HCT116 (cell line): ENCODE measurements around the gene PSMC3IP. TPM values are rescaled to one million over a fixed set of nuclear protein-coding genes. Genes with fewer than 3 reads are reported as not detected.

Experiments
- ATAC-seq: fragments of 200-7000 bp; cut with Tn5 transposase; 2 replicates; pipeline ENCODE4 v1.9.1; 2020; ENCODE audit warnings: mild to moderate bottlenecking, moderate library complexity
- BruUV-seq: library from RNA; stranded (reverse); fragments of 400-500 nt; replicated peaks from 2 replicates; lab custom pipeline; 2021; lab: Mats Ljungman, UMichigan
- CTCF ChIA-PET: fragments of 300-600 bp; sonication (Branson Sonifier 250); formaldehyde crosslinking; loops from one replicate; lab custom pipeline; 2021; ENCODE audit warnings: antibody characterized with exemption; lab: Charles Lee
- POLR2A ChIA-PET: fragments of 300-600, 350-600 bp; sonication (Branson Sonifier 250); formaldehyde crosslinking; loops from one replicate; lab custom pipeline; 2021; ENCODE audit warnings: antibody characterized with exemption; lab: Charles Lee
- RAD21 ChIA-PET, 2 experiments: fragments of 300-600 bp; sonication (Branson Sonifier 250); formaldehyde crosslinking; loops; one replicate each; lab custom pipeline; 2023; ENCODE audit warnings: low total read pairs in 2 of 2; ENCODE audit not compliant: uncharacterized antibody in 2 of 2, unreplicated experiment in 2 of 2, low non-redundant PET in 1 of 2; lab: Charles Lee
- DNase-seq: peaks from one replicate; pipeline ENCODE4 v3.0.0-alpha.2; 2010; ENCODE audit warnings: low read depth, low spot score
- H2AFZ ChIP-seq: fragments of 200-600 bp; shearing (Covaris generic), sonication (generic); 2 replicates; pipeline ENCODE4 v1.6.1; 2017; ENCODE audit warnings: low read depth, mixed run types, mixed read lengths, antibody characterized with exemption, low read length; ENCODE audit not compliant: poor library complexity, severe bottlenecking
- H3K27ac ChIP-seq: 2 replicates; pipeline ENCODE4 v1.5.1; 2012; ENCODE audit warnings: low read depth, low read length
- H3K27me3 ChIP-seq: fragments of 200-600 bp; sonication (generic); 2 replicates; pipeline ENCODE4 v1.6.1; 2016; ENCODE audit warnings: mixed run types, low read length, mixed read lengths; ENCODE audit not compliant: insufficient read depth
- H3K36me3 ChIP-seq, 2 experiments: fragments of 200-500 bp in 1 of 2; fragments of 200-600 bp in 1 of 2; sonication (Bioruptor generic) in 1 of 2; sonication (generic) in 1 of 2; 2 replicates each; pipeline versions ENCODE4 v1.5.1 to v1.6.1; 2014 to 2016; ENCODE audit warnings: low read length in 2 of 2, inconsistent platforms in 1 of 2, mixed read lengths in 1 of 2, mixed run types in 1 of 2; ENCODE audit not compliant: insufficient read depth in 2 of 2, control insufficient read depth in 1 of 2
- H3K4me1 ChIP-seq, 2 experiments: fragments of 200-600 bp in 1 of 2; sonication (generic) in 1 of 2; 2 replicates each; pipeline versions ENCODE4 v1.5.1 to v1.6.1; 2012 to 2017; ENCODE audit warnings: low read length in 2 of 2, inconsistent platforms in 1 of 2, mild to moderate bottlenecking in 1 of 2, mixed read lengths in 1 of 2, mixed run types in 1 of 2, moderate library complexity in 1 of 2; ENCODE audit not compliant: insufficient read depth in 2 of 2, control insufficient read depth in 1 of 2
- H3K4me2 ChIP-seq: fragments of 200-600 bp; sonication (generic); 2 replicates; pipeline ENCODE4 v1.6.1; 2017; ENCODE audit warnings: mixed run types, low read length, mixed read lengths
- H3K4me3 ChIP-seq, 2 experiments: fragments of 200-600 bp in 1 of 2; sonication (generic) in 1 of 2; replicated peaks in 1 of 2; 2 replicates each; pipeline ENCODE4 v1.5.1; 2011 to 2016; ENCODE audit warnings: low read length in 2 of 2, control low read depth in 1 of 2, low read depth in 1 of 2, mild to moderate bottlenecking in 1 of 2, mixed read lengths in 1 of 2, mixed run types in 1 of 2
- H3K79me2 ChIP-seq: fragments of 200-600 bp; sonication (generic); 2 replicates; pipeline ENCODE4 v1.6.1; 2017; ENCODE audit warnings: mild to moderate bottlenecking, mixed run types, low read length, moderate library complexity, mixed read lengths; ENCODE audit not compliant: insufficient read depth
- H3K9ac ChIP-seq: fragments of 200-600 bp; sonication (generic); 2 replicates; pipeline ENCODE4 v1.6.1; 2016; ENCODE audit warnings: low read length, mixed read lengths
- H3K9me2 ChIP-seq: fragments of 200-600 bp; sonication (generic), shearing (Covaris generic); 2 replicates; pipeline ENCODE4 v1.6.1; 2017; ENCODE audit warnings: mixed run types, mild to moderate bottlenecking, moderate library complexity; ENCODE audit not compliant: insufficient read depth
- H3K9me3 ChIP-seq, 2 experiments: fragments of 200-500 bp in 1 of 2; fragments of 200-600 bp in 1 of 2; sonication (Bioruptor generic) in 1 of 2; sonication (generic) in 1 of 2; 2 replicates each; pipeline ENCODE4 v1.6.1; 2014 to 2017; ENCODE audit warnings: low read length in 2 of 2, mixed read lengths in 2 of 2, inconsistent platforms in 1 of 2, low read depth in 1 of 2, mild to moderate bottlenecking in 1 of 2, mixed run types in 1 of 2, moderate library complexity in 1 of 2; ENCODE audit not compliant: control insufficient read depth in 1 of 2, insufficient read depth in 1 of 2
- H4K20me1 ChIP-seq: fragments of 200-600 bp; sonication (generic), shearing (Covaris generic); 2 replicates; pipeline ENCODE4 v1.6.1; 2017; ENCODE audit warnings: mixed run types, mild to moderate bottlenecking, moderate library complexity; ENCODE audit not compliant: insufficient read depth
- ELF1 ChIP-seq: IDR thresholded peaks from 2 replicates; pipeline ENCODE4 v1.6.1; 2012; ENCODE audit warnings: low read depth, borderline replicate concordance
- FOSL1 ChIP-seq: IDR thresholded peaks from 2 replicates; pipeline ENCODE4 v1.6.1; 2012; ENCODE audit warnings: low read depth
- POLR2A ChIP-seq: IDR thresholded peaks from 2 replicates; pipeline ENCODE4 v1.7.0; 2011; ENCODE audit warnings: borderline replicate concordance; ENCODE audit not compliant: insufficient read depth, insufficient read length; ENCODE audit errors: extremely low read depth
- intact Hi-C: fragments of 100-400 bp; cut with micrococcal nuclease; formaldehyde crosslinking; loops from 2 replicates; pipeline ENCODE4 v1.10.0; 2022
- total RNA-seq: library from RNA; stranded (reverse); gene quantifications from one replicate; pipeline ENCODE4 v1.2.1, GENCODE V29; 2021; ENCODE audit not compliant: unreplicated experiment
- TF ChIP-seq, protein P1 (sequence below): IDR thresholded peaks from 2 replicates; pipeline ENCODE4 v1.6.1; 2012; ENCODE audit warnings: low read depth

The PSMC3IP gene
- total RNA-seq, 1 experiment from 2014 or later, result 24.3 TPM

DNA sequence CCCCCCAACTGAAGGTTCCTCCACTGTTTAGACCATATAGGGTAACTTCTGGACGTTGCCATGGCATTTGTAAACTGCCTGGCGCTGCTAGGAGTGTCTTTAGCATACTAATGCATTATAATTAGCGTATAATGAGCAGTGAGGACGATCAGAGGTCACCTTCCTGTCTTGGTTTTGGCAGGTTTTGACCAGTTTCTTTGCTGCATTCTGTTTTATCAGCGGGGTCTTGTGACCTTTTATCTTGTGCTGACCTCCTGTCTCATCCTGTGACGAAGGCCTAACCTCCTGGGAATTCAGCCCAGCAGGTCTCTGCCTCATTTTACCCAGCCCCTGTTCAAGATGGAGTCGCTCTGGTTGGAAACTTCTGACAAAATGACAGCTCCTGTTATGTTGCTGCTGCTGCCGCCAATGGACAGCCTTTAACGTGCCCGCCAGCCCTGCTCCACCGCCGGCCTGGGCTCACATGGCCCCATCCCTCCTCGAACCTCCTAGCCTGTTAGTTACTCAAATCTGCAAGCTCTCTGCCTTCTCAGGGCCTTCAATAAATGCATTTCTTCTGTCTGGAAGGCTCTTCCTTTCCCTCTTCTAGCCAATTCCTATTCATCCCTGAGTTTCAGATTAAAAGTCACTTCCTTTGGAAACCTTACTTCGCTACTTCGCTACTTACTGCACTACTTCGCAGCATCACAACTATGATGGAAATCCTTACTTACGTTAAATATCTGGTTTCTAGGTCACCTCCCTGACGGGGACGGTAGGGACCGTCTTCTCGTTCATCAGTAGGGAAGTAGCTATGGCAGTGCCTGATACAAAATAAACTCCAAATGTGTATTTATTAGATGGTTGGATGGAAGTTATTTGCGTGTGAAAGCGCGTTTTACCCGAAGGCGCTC is 42.1 kb downstream of the PSMC3IP start:
- intact Hi-C loops, result no loop called here
- no peaks in the 10 kb centered on the region; a peak in 1 of 4 replicates for H3K36me3 ChIP-seq
- H4K20me1 ChIP-seq, result no peaks in the 10 kb centered on the region
- RAD21 ChIA-PET, result interaction anchor here in 1 of 2 experiments (0.8 kb wide), 1 partner anchor 8 kb away, joined by 4 read pairs; no protein-coding TSS in a partner anchor
- CTCF ChIA-PET, result interaction anchor here (0.6 to 1.3 kb wide), 6 partner anchors 8 to 839 kb away, joined by 3 to 5 read pairs (median 3); partner anchors contain the start of gene STAT3
- peak overlapping the region; percentile 98 for H3K4me2 ChIP-seq
- H3K9me2 ChIP-seq, result no peaks in the 10 kb centered on the region
- BruUV-seq, result TSS peak; percentile 94
- no peaks in the 10 kb centered on the region for H3K27me3 ChIP-seq
- peak overlapping the region; percentile 84 for H3K9ac ChIP-seq
- H3K27ac ChIP-seq, result peak overlapping the region; percentile 97
- DNase-seq (no peak), ATAC-seq (peak; percentile 24)
- TF ChIP-seq FOSL1 (no peak), POLR2A (no peak), ELF1 (no peak)
- TF ChIP-seq, protein P1, sequence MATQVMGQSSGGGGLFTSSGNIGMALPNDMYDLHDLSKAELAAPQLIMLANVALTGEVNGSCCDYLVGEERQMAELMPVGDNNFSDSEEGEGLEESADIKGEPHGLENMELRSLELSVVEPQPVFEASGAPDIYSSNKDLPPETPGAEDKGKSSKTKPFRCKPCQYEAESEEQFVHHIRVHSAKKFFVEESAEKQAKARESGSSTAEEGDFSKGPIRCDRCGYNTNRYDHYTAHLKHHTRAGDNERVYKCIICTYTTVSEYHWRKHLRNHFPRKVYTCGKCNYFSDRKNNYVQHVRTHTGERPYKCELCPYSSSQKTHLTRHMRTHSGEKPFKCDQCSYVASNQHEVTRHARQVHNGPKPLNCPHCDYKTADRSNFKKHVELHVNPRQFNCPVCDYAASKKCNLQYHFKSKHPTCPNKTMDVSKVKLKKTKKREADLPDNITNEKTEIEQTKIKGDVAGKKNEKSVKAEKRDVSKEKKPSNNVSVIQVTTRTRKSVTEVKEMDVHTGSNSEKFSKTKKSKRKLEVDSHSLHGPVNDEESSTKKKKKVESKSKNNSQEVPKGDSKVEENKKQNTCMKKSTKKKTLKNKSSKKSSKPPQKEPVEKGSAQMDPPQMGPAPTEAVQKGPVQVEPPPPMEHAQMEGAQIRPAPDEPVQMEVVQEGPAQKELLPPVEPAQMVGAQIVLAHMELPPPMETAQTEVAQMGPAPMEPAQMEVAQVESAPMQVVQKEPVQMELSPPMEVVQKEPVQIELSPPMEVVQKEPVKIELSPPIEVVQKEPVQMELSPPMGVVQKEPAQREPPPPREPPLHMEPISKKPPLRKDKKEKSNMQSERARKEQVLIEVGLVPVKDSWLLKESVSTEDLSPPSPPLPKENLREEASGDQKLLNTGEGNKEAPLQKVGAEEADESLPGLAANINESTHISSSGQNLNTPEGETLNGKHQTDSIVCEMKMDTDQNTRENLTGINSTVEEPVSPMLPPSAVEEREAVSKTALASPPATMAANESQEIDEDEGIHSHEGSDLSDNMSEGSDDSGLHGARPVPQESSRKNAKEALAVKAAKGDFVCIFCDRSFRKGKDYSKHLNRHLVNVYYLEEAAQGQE, result no peak
- H3K4me1 ChIP-seq, result peaks cover 23 to 36% of the 10 kb centered on the region in 2 experiments
- peak overlapping the region; percentile 77 for H2AFZ ChIP-seq
- H3K9me3 ChIP-seq, result no peaks in the 10 kb centered on the region
- H3K79me2 ChIP-seq, result no peaks in the 10 kb centered on the region
- POLR2A ChIA-PET, result interaction anchor here (0.7 to 2.1 kb wide), 3 partner anchors 16 to 143 kb away, joined by 3 to 7 read pairs (median 6); partner anchors contain the start of gene CAVIN1
- H3K4me3 ChIP-seq, result peak overlapping the region; percentile 71 to 90
